Karpas-422 (cell line): Measurements from ENCODE around the gene RBM5. TPM values are rescaled to one million over a fixed set of nuclear protein-coding genes. Genes with fewer than 3 reads are reported as not detected.

Experiments used
- DNase-seq: peaks from one replicate; pipeline ENCODE4 v3.0.0-alpha.2; 2015
- H2AFZ ChIP-seq: fragments of 200-600 bp; sonication (generic); 2 replicates; pipeline ENCODE4 v1.6.1; 2014; ENCODE audit warnings: antibody characterized with exemption, low read length, mixed read lengths
- H3K27ac ChIP-seq: fragments of 200-600 bp; sonication (generic); 2 replicates; pipeline ENCODE4 v1.5.1; 2014; ENCODE audit warnings: mild to moderate bottlenecking, low read length, moderate library complexity
- H3K27me3 ChIP-seq: fragments of 200-600 bp; sonication (generic); 2 replicates; pipeline ENCODE4 v1.6.1; 2014; ENCODE audit warnings: low read length, mixed read lengths
- H3K36me3 ChIP-seq: fragments of 200-600 bp; sonication (generic); 2 replicates; pipeline ENCODE4 v1.6.1; 2014; ENCODE audit warnings: low read length, mixed read lengths; ENCODE audit not compliant: insufficient read depth
- H3K4me1 ChIP-seq: fragments of 200-600 bp; sonication (generic); 2 replicates; pipeline ENCODE4 v1.6.1; 2014; ENCODE audit warnings: mild to moderate bottlenecking, low read length, mixed read lengths
- H3K4me2 ChIP-seq: fragments of 200-600 bp; sonication (generic); 2 replicates; pipeline ENCODE4 v1.6.1; 2014; ENCODE audit warnings: low read length, low read depth, mild to moderate bottlenecking; ENCODE audit not compliant: poor library complexity, severe bottlenecking
- H3K4me3 ChIP-seq: fragments of 200-600 bp; sonication (generic); 2 replicates; pipeline ENCODE4 v1.5.1; 2014; ENCODE audit warnings: mild to moderate bottlenecking, antibody characterized with exemption, low read length, mixed read lengths
- H3K79me2 ChIP-seq: fragments of 200-600 bp; sonication (generic); 2 replicates; pipeline ENCODE4 v1.6.1; 2014; ENCODE audit warnings: mild to moderate bottlenecking, low read length, mixed read lengths
- H3K9ac ChIP-seq: fragments of 200-600 bp; sonication (generic); 2 replicates; pipeline ENCODE4 v1.6.0; 2014; ENCODE audit warnings: low read length
- H3K9me2 ChIP-seq: fragments of 200-600 bp; sonication (generic), shearing (Covaris generic); replicated peaks from 2 replicates; pipeline ENCODE4 v1.6.0; 2014; ENCODE audit warnings: mild to moderate bottlenecking, low read length, moderate library complexity; ENCODE audit not compliant: insufficient read depth
- H3K9me3 ChIP-seq: fragments of 300-700, 200-600 bp; sonication (generic); 2 replicates; pipeline ENCODE4 v1.6.1; 2014; ENCODE audit warnings: low read length, mixed read lengths
- H4K20me1 ChIP-seq: fragments of 200-600 bp; sonication (generic); 2 replicates; pipeline ENCODE4 v1.6.1; 2014; ENCODE audit warnings: mild to moderate bottlenecking, antibody characterized with exemption, low read length, low read depth; ENCODE audit not compliant: insufficient read depth
- total RNA-seq: library from RNA; depleted of rRNA; stranded (reverse); fragments of >200 nt; shearing (Covaris generic); gene quantifications from 2 replicates; pipeline ENCODE4 v1.2.3, GENCODE V29; 2014; ENCODE audit warnings: low replicate concordance

Gene RBM5
- total RNA-seq, 1 experiment from 2014 or later: 239 TPM

DNA sequence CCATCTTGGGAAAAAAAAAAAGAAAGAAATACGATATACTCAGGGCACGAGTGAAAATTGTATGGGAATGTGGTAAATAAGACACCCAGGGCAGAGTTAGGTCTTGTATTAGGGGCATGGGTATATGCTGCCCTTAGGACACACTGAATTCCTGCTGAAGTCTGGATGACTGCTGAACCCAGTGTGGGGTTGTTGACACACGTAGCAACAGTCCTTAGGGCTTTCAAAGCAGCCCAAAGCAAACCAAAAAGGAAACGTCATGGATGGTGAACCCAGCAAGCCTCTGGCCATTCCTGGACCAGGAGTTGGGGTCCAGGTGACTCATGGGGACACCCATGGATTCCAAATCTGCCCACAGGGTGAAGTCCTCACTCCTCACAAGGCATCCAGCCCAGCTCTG is 39.3 kb downstream of the RBM5 start:
- Histone ChIP-seq H4K20me1 (no peaks in the 10 kb centered on the region), H3K4me3 (no peak overlapping the region), H3K9me2 (no peaks in the 10 kb centered on the region), H3K4me1 (no peaks in the 10 kb centered on the region), H3K36me3 (no peaks in the 10 kb centered on the region), H3K9me3 (no peaks in the 10 kb centered on the region), H2AFZ (no peak overlapping the region), H3K79me2 (no peaks in the 10 kb centered on the region), H3K27me3 (no peaks in the 10 kb centered on the region), H3K4me2 (no peak overlapping the region), H3K27ac (no peak overlapping the region), H3K9ac (no peak overlapping the region)
- DNase-seq: no peak

DNA sequence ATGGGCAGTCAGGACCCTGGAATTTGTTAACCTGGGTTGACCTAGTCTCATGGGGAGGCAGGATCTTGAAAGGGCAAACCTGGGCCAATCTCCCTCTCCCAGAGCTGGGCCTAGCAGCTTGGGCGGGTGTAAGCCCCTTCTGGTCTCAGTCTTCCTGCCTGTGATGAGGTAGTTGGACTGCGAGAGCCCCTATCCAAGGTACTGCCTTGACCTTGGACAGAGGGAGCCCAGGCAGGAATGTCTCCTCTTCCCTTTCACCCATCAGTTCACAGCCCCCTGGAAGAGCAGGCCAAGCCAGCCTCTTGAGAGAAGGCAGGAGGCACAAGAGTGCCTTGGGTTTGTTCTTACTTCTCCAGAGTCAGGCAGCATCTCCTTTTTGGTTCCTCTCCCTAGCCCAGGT is 41.7 kb downstream of the RBM5 start:
- Histone ChIP-seq H3K27ac (no peak overlapping the region), H3K79me2 (no peaks in the 10 kb centered on the region), H3K27me3 (no peaks in the 10 kb centered on the region), H3K4me3 (no peak overlapping the region), H3K9ac (no peak overlapping the region), H3K9me2 (no peaks in the 10 kb centered on the region), H3K4me2 (no peak overlapping the region), H2AFZ (no peak overlapping the region), H3K9me3 (no peaks in the 10 kb centered on the region), H3K36me3 (no peaks in the 10 kb centered on the region), H4K20me1 (no peaks in the 10 kb centered on the region), H3K4me1 (no peaks in the 10 kb centered on the region)
- no peak for DNase-seq

DNA sequence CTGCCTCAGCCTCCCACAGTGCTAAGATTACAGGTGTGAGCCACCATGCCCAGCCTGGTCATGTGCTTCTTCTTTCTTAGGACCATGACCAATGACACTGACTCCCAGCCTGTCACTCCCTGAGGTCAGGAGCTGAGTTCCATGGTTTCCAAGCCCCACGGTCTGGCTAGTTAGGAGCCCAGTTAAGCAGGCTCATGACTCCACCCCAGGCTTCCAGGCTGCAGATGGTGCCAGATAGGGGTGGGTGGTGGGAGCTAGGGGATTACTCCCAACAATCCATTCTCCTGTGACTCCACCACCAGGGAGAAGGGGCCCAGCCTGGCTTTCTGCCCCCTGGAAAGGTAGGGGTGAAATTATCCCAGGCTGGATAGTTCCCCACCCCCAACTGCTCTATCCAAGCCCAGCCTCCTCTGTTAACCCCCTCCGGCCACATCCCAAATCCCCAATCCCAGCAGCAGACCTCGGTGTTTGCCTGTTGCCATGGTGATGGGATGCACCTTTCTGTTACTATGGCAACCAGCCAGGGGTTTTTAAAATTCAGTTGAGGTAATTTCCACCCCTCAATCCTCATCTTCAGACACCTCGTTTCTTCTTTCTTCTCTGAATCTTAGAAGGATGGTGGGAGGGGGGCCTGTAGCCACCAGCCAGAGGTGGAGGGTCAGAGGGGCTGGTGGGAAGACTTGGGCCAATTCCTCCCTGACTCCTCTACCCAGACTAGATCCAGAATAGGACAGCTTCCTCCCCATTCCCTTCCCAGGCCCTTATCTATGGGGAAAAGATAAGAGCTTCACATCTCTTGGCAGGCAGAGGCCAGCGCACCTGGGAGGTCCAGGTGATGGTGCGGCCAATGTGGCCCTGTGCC is 43.9 kb downstream of the RBM5 start:
- no peak overlapping the region for H3K9ac ChIP-seq
- DNase-seq: no peak
- no peak overlapping the region for H3K27ac ChIP-seq
- H3K9me3 ChIP-seq: no peaks in the 10 kb centered on the region
- no peaks in the 10 kb centered on the region for H3K9me2 ChIP-seq
- H3K27me3 ChIP-seq: no peaks in the 10 kb centered on the region
- no peaks in the 10 kb centered on the region for H4K20me1 ChIP-seq
- H2AFZ ChIP-seq: no peak overlapping the region
- no peaks in the 10 kb centered on the region for H3K4me1 ChIP-seq
- H3K36me3 ChIP-seq: no peaks in the 10 kb centered on the region
- no peak overlapping the region for H3K4me2 ChIP-seq
- no peak overlapping the region for H3K4me3 ChIP-seq
- no peaks in the 10 kb centered on the region for H3K79me2 ChIP-seq

DNA sequence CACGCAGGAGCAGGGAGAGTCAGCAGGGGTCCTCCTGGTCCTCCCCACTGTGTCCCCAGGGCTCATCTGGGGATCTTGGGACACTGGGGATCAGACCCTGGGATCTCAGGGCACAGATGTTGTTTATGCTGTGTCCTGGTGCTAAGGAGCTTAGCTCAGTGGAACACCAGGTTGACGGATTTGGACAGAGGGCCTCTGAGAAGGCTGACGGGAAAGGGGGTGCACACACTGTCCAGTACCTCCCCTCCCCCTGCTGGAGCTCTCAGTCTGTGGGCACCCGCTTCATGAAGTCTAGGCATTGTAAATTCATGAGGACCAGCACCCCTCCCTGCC is 44.5 kb downstream of the RBM5 start:
- Histone ChIP-seq H3K4me1 (no peaks in the 10 kb centered on the region), H3K9ac (no peak overlapping the region), H3K9me3 (no peaks in the 10 kb centered on the region), H3K9me2 (no peaks in the 10 kb centered on the region), H3K36me3 (no peaks in the 10 kb centered on the region), H3K27ac (no peak overlapping the region), H3K27me3 (no peaks in the 10 kb centered on the region), H2AFZ (no peak overlapping the region), H3K4me2 (no peak overlapping the region), H3K4me3 (no peak overlapping the region), H3K79me2 (no peaks in the 10 kb centered on the region), H4K20me1 (no peaks in the 10 kb centered on the region)
- no peak for DNase-seq

DNA sequence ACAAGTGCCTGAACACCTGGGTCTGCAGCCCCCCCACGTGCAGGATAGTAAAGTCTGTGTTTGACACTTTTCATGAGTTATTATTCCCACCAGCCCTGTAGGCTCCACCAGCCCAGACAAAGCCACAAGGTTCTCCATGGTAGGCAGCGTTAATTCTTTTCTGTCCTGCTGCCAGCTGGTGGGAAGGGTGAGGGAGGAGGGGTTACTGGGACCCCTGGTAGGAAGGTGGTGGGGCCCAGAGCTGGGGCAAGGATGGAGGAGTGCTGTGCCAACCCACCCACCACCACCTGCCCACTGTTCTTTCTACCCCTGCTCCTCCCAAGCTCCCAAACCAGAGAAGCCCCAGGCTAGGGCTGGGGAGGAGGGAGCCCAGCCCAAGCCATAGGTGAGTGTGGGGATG is 45.6 kb downstream of the RBM5 start:
- Histone ChIP-seq H3K9me3 (no peaks in the 10 kb centered on the region), H3K9me2 (no peaks in the 10 kb centered on the region), H3K4me1 (no peaks in the 10 kb centered on the region), H3K27ac (no peak overlapping the region), H3K36me3 (no peaks in the 10 kb centered on the region), H3K27me3 (no peaks in the 10 kb centered on the region), H3K4me3 (no peak overlapping the region), H3K9ac (no peak overlapping the region), H2AFZ (no peak overlapping the region), H4K20me1 (no peaks in the 10 kb centered on the region), H3K4me2 (no peak overlapping the region), H3K79me2 (no peaks in the 10 kb centered on the region)
- no peak for DNase-seq

DNA sequence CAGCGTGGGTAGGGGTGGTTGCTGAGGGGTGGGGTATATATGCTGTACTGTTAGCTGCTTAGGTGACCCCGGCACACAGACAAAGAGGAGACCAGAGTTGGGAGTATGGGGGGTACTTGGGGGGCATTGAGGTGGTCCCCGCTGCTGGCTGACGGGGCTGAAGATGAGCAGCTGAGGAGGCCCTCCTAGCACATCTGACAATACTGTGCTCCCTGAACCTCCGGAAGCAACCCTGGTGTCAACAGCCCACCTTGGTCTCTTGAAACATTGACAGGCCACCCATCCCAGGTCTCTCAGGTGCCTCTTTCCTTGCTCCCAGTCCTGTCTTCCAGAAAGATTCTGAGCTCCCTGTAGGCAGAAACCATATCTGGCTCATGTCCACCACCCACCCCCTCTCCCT is 47.2 kb downstream of the RBM5 start:
- no peaks in the 10 kb centered on the region for H3K9me2 ChIP-seq
- no peak overlapping the region for H2AFZ ChIP-seq
- no peaks in the 10 kb centered on the region for H3K36me3 ChIP-seq
- no peak overlapping the region for H3K4me3 ChIP-seq
- no peaks in the 10 kb centered on the region for H3K79me2 ChIP-seq
- H3K9ac ChIP-seq: no peak overlapping the region
- no peaks in the 10 kb centered on the region for H3K9me3 ChIP-seq
- no peaks in the 10 kb centered on the region for H3K4me1 ChIP-seq
- no peaks in the 10 kb centered on the region for H3K27me3 ChIP-seq
- H3K27ac ChIP-seq: no peak overlapping the region
- no peaks in the 10 kb centered on the region for H4K20me1 ChIP-seq
- H3K4me2 ChIP-seq: no peak overlapping the region
- no peak for DNase-seq

DNA sequence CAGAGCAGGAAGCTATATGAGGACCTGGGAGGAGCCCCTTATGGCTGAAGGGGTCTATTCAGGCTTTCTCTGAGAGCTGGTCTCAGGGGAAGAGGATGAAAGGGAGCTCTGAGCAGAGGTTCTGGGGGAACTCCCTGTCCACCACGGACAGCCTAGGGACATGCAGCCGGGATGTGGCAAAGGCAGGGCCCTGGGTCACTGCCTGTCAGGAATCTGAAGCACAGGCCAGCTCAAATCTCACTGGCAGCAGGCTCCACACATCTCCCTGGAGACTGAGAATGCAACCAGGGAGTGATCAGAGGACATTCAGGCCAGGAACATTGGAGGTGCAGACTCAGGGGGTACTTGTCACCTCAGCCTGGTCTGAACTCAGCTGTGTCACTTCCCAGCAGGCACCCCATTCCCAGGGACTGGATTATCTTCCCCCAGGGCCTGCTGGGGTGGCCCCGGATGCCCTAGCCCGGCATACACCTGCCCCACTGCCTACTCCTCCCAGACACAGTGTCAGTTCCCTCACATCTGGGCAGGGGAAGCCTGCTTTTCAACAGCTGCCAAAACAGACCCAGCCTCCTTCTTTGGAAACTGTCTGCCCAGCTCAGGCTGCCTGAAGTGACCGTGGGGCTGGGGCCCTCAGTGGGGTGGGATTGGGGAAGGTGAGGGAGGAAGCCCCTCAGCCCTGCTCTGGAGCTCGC is 48.1 kb downstream of the RBM5 start:
- Histone ChIP-seq H3K9me3 (no peaks in the 10 kb centered on the region), H3K9ac (no peak overlapping the region), H3K9me2 (no peaks in the 10 kb centered on the region), H3K4me1 (no peaks in the 10 kb centered on the region), H4K20me1 (no peaks in the 10 kb centered on the region), H3K79me2 (no peaks in the 10 kb centered on the region), H3K4me2 (no peak overlapping the region), H3K27ac (no peak overlapping the region), H2AFZ (no peak overlapping the region), H3K36me3 (no peaks in the 10 kb centered on the region), H3K27me3 (no peaks in the 10 kb centered on the region), H3K4me3 (no peak overlapping the region)
- no peak for DNase-seq

DNA sequence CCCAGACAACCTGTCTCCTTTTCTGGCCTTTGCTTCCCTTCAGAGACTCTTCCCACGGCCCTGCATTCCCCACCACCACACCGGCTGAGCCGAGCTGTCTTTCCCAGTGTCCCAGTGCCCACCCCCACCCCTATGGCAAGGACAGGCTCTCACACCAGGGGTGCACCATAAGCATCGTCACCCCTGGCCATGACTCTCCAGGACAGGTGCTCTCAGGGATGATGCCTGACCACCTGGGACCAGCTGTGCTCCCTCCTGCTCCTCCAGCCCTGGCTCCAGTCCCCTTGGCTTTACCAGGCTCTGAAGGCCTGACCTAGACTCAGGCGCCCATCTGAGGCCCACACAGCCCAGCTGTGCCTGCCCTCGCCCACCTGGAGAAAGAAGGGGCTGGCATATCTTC is 48.8 kb downstream of the RBM5 start:
- DNase-seq: no peak
- H2AFZ ChIP-seq: no peak overlapping the region
- H3K27ac ChIP-seq: no peak overlapping the region
- H3K4me1 ChIP-seq: no peaks in the 10 kb centered on the region
- no peaks in the 10 kb centered on the region for H3K27me3 ChIP-seq
- no peaks in the 10 kb centered on the region for H3K9me2 ChIP-seq
- H3K4me3 ChIP-seq: no peak overlapping the region
- no peaks in the 10 kb centered on the region for H4K20me1 ChIP-seq
- H3K9me3 ChIP-seq: no peaks in the 10 kb centered on the region
- no peak overlapping the region for H3K4me2 ChIP-seq
- H3K36me3 ChIP-seq: no peaks in the 10 kb centered on the region
- no peaks in the 10 kb centered on the region for H3K79me2 ChIP-seq
- H3K9ac ChIP-seq: no peak overlapping the region
